Astrocyte (in vitro differentiated cells and primary cell): ENCODE measurements around the gene SLC18B1. TPM values are rescaled to one million over a fixed set of nuclear protein-coding genes. Genes with fewer than 3 reads are reported as not detected.

Source experiments
- DNase-seq: peaks from one replicate; pipeline ENCODE4 v3.0.0-alpha.2; 2010; ENCODE audit warnings: low read depth
- FAIRE-seq: peaks from 2 replicates; lab custom pipeline; 2011; peaks lifted over from hg19 to GRCh38; lab: Jason Lieb, UNC
- H2AFZ ChIP-seq: 2 replicates; pipeline ENCODE4 v1.6.0; 2012; ENCODE audit warnings: low read depth, low read length, inconsistent platforms
- H3K27ac ChIP-seq: 2 replicates; pipeline ENCODE4 v1.5.1; 2011; ENCODE audit warnings: low read depth, low read length, inconsistent platforms
- H3K27me3 ChIP-seq: 2 replicates; pipeline ENCODE4 v1.6.0; 2011; ENCODE audit warnings: low read length, inconsistent platforms; ENCODE audit not compliant: insufficient read depth
- H3K36me3 ChIP-seq: 2 replicates; pipeline ENCODE4 v1.5.1; 2011; ENCODE audit warnings: low read length, inconsistent platforms; ENCODE audit not compliant: insufficient read depth
- H3K4me1 ChIP-seq: 2 replicates; pipeline ENCODE4 v1.5.1; 2011; ENCODE audit warnings: low read length, inconsistent platforms; ENCODE audit not compliant: insufficient read depth
- H3K4me2 ChIP-seq: 2 replicates; pipeline ENCODE4 v1.6.0; 2012; ENCODE audit warnings: low read length, inconsistent platforms
- H3K4me3 ChIP-seq: 2 replicates; pipeline ENCODE4 v1.5.1; 2011; ENCODE audit warnings: low read depth, mild to moderate bottlenecking, low read length, inconsistent platforms; ENCODE audit not compliant: insufficient read depth
- H3K79me2 ChIP-seq: 2 replicates; pipeline ENCODE4 v1.6.0; 2012; ENCODE audit warnings: mild to moderate bottlenecking, low read length, inconsistent platforms; ENCODE audit not compliant: insufficient read depth
- H3K9ac ChIP-seq: 2 replicates; pipeline ENCODE4 v1.6.0; 2012; ENCODE audit warnings: mild to moderate bottlenecking, low read length, inconsistent platforms
- H3K9me3 ChIP-seq: 2 replicates; pipeline ENCODE4 v1.5.1; 2012; ENCODE audit warnings: low read depth, mild to moderate bottlenecking, low read length, inconsistent platforms; ENCODE audit not compliant: insufficient read depth
- H4K20me1 ChIP-seq: 2 replicates; pipeline ENCODE4 v1.6.0; 2012; ENCODE audit warnings: low read length, inconsistent platforms; ENCODE audit not compliant: insufficient read depth
- H3K27ac Mint-ChIP-seq: one replicate; pipeline ENCODE4 v1.8.0; 2021; ENCODE audit warnings: mild to moderate bottlenecking, mixed read lengths; ENCODE audit not compliant: unreplicated experiment
- H3K27me3 Mint-ChIP-seq: one replicate; pipeline ENCODE4 v1.8.0; 2021; ENCODE audit warnings: low read depth, mixed read lengths; ENCODE audit not compliant: unreplicated experiment
- H3K36me3 Mint-ChIP-seq: one replicate; pipeline ENCODE4 v1.8.0; 2021; ENCODE audit warnings: low read depth, mixed read lengths; ENCODE audit not compliant: unreplicated experiment
- H3K4me1 Mint-ChIP-seq: one replicate; pipeline ENCODE4 v1.8.0; 2021; ENCODE audit warnings: low read depth, mixed read lengths; ENCODE audit not compliant: unreplicated experiment
- H3K4me3 Mint-ChIP-seq: one replicate; pipeline ENCODE4 v1.8.0; 2021; ENCODE audit warnings: mild to moderate bottlenecking, moderate library complexity, mixed read lengths; ENCODE audit not compliant: unreplicated experiment
- H3K9me3 Mint-ChIP-seq: one replicate; pipeline ENCODE4 v1.8.0; 2021; ENCODE audit warnings: mild to moderate bottlenecking, mixed read lengths; ENCODE audit not compliant: unreplicated experiment
- EZH2 ChIP-seq: IDR thresholded peaks from 2 replicates; pipeline ENCODE4 v1.6.1; 2012; ENCODE audit warnings: mild to moderate bottlenecking, low read length, inconsistent platforms; ENCODE audit not compliant: insufficient read depth
- total RNA-seq: library from RNA; stranded (reverse); gene quantifications from 2 replicates; pipeline ENCODE4 v1.2.1, GENCODE V29; 2021
- TF ChIP-seq, protein P1 (sequence below): IDR thresholded peaks from 2 replicates; pipeline ENCODE4 v1.5.1; 2011; ENCODE audit warnings: low read depth, mild to moderate bottlenecking, inconsistent platforms, low read length, moderate library complexity; ENCODE audit not compliant: insufficient read depth

The SLC18B1 gene
- total RNA-seq, 1 donor from 2014 or later = 8.2 TPM

DNA sequence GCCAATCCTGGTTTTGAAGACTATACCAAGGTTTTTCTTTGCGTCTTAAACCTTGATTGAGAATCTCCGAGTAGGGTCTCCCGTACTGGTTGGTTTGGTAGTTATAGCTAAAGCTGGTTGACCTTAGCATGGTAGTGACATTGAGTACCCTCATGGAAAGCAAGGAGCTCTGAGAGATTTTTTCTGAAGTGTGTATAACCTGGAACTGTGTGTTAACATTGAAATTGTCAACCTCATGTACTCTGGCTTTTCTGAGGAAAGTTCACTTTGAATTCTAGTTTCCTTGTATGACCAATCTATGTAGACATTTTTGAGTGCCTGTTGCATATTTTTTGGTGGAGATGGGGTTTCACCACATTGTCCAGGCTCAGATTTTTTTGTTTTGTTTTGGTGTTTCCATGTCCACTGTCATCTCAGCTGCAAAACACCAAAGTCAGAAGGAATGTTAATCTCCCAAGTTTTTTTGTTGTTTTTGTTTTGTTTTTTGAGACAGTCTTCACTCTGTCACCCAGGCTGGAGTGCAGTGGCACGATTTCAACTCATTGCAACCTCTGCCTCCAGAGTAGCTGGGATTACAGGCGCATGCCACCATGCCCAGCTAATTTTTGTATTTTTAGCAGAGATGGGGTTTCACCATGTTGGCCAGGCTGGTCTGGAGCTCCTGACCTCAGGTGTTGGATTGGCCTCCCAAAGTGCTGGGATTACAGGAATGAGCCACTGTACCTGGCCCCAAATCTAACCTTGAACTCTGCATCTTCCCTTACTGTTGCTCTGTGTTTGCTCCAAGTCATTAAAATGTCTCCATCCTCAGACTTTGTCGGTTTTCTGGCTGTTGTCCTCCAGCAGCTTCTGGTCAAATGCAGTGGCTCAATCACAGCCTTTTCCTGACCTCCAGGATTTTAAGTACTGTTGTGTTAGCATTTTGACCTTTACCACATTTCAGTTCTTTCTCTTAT, 20.2 kb upstream of the SLC18B1 start:
- H3K4me1 ChIP-seq = peaks cover 14% of the 10 kb centered on the region
- no peak overlapping the region for H3K9ac ChIP-seq
- H3K27ac ChIP-seq = peak overlapping the region; percentile 13
- H3K4me1 Mint-ChIP-seq = peaks cover 48% of the 10 kb centered on the region
- H3K36me3 Mint-ChIP-seq = peaks cover 32% of the 10 kb centered on the region
- DNase-seq = no peak
- H4K20me1 ChIP-seq = peaks cover 65% of the 10 kb centered on the region
- peak overlapping the region; percentile 95 for H3K4me2 ChIP-seq
- H3K9me3 ChIP-seq = no peaks in the 10 kb centered on the region
- no peak overlapping the region for H3K4me3 ChIP-seq
- peaks cover 46% of the 10 kb centered on the region for H3K36me3 ChIP-seq
- no peak for FAIRE-seq
- peak overlapping the region; percentile 85 for H3K27ac Mint-ChIP-seq
- TF ChIP-seq, protein P1, sequence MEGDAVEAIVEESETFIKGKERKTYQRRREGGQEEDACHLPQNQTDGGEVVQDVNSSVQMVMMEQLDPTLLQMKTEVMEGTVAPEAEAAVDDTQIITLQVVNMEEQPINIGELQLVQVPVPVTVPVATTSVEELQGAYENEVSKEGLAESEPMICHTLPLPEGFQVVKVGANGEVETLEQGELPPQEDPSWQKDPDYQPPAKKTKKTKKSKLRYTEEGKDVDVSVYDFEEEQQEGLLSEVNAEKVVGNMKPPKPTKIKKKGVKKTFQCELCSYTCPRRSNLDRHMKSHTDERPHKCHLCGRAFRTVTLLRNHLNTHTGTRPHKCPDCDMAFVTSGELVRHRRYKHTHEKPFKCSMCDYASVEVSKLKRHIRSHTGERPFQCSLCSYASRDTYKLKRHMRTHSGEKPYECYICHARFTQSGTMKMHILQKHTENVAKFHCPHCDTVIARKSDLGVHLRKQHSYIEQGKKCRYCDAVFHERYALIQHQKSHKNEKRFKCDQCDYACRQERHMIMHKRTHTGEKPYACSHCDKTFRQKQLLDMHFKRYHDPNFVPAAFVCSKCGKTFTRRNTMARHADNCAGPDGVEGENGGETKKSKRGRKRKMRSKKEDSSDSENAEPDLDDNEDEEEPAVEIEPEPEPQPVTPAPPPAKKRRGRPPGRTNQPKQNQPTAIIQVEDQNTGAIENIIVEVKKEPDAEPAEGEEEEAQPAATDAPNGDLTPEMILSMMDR = no peak
- TF ChIP-seq EZH2 = no peak
- H3K9me3 Mint-ChIP-seq = no peaks in the 10 kb centered on the region
- H3K27me3 ChIP-seq = no peaks in the 10 kb centered on the region
- no peaks in the 10 kb centered on the region for H3K27me3 Mint-ChIP-seq
- H2AFZ ChIP-seq = no peak overlapping the region
- peaks cover 40% of the 10 kb centered on the region for H3K79me2 ChIP-seq
- H3K4me3 Mint-ChIP-seq = peak overlapping the region; percentile 99

DNA sequence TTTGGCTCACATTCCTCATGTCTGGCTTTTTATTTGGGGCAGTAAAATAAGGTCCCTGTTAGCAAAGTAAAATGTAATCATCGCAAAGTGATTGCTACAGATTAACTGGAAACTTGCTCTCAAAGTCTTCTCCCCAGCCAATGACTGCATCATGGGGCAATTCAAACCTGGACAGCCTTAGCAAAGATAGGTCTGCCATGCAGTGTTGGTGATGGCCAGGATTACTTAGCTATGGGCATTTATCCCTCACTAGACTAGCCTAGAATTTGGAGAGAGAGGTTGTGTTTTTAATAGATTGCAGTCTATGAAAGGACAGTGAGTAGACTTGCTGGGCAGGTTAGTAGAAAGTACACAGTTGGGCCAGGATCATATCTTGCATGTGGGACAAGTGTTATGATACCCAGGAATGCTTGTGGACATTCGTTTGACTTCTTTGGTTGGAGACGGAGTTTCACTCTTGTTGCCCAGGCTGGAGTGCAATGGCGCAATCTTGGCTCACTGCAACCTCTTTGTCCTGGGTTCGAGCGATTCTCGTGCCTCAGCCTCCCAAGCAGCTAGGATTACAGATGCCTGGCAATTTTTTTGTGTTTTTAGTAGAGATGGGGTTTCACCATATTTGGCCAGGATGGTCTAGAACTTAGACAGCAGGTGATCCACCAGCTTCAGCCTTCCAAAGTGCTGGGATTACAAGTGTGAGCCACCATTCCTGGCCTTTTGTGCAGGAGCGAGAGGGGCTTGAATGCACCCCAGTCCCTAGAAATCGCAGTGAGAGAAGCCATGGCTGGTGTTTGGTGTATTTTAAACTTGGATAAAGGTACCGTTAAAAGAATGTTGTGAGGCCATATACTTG, 19.3 kb upstream of the SLC18B1 start:
- no peak for TF ChIP-seq EZH2
- TF ChIP-seq, protein P1 = no peak
- Histone ChIP-seq H2AFZ (no peak overlapping the region), H3K4me3 (no peak overlapping the region), H4K20me1 (peaks cover 65% of the 10 kb centered on the region), H3K4me1 (peaks cover 19% of the 10 kb centered on the region), H3K9me3 (no peaks in the 10 kb centered on the region), H3K27me3 (no peaks in the 10 kb centered on the region), H3K4me2 (peak overlapping the region; percentile 95), H3K27ac (peak overlapping the region; percentile 13), H3K36me3 (peaks cover 46% of the 10 kb centered on the region), H3K79me2 (peaks cover 40% of the 10 kb centered on the region), H3K9ac (no peak overlapping the region)
- Mint-ChIP-seq H3K27ac (peak overlapping the region; percentile 85), H3K27me3 (no peaks in the 10 kb centered on the region), H3K4me3 (peak overlapping the region; percentile 99), H3K4me1 (peaks cover 49% of the 10 kb centered on the region), H3K9me3 (no peaks in the 10 kb centered on the region), H3K36me3 (peaks cover 32% of the 10 kb centered on the region)
- FAIRE-seq = no peak
- DNase-seq = no peak
